HL-60 (cell line): ENCODE results near the gene CNTN1.

Experiments used
- DNase-seq, 2 experiments: peaks; one replicate each; pipeline ENCODE4 v3.0.0-alpha.2; 2010 to 2020; ENCODE audit warnings: low read depth in 1 of 2, low spot score in 1 of 2
- H3K27ac ChIP-seq: fragments of 250-450 bp; sonication (Bioruptor Pico); replicated peaks from 2 replicates; pipeline ENCODE4 v1.5.1; 2020; ENCODE audit warnings: mild to moderate bottlenecking, moderate library complexity
- H3K27me3 ChIP-seq: fragments of 250-450 bp; sonication (Bioruptor Pico); 2 replicates; pipeline ENCODE4 v1.5.1; 2021; ENCODE audit warnings: mild to moderate bottlenecking, moderate library complexity; ENCODE audit not compliant: insufficient read depth, poor library complexity, severe bottlenecking
- H3K4me3 ChIP-seq: replicated peaks from 2 replicates; pipeline ENCODE4 v1.5.1; 2011; ENCODE audit warnings: mild to moderate bottlenecking, control low read depth, low read length; ENCODE audit not compliant: insufficient read depth
- CTCF ChIP-seq: IDR thresholded peaks from one replicate; pipeline ENCODE4 v1.5.1; 2011; ENCODE audit warnings: low read length, control low read depth, inconsistent platforms; ENCODE audit not compliant: insufficient read depth
- GABPA ChIP-seq: IDR thresholded peaks from 2 replicates; pipeline ENCODE4 v1.6.1; 2012; ENCODE audit warnings: low read depth
- POLR2AphosphoS5 ChIP-seq: IDR thresholded peaks from 2 replicates; pipeline ENCODE4 v1.6.1; 2012; ENCODE audit warnings: low read depth
- SPI1 ChIP-seq: IDR thresholded peaks from 2 replicates; pipeline ENCODE4 v1.6.1; 2012; ENCODE audit warnings: low read depth, mild to moderate bottlenecking, borderline replicate concordance
- TF ChIP-seq, protein P1 (sequence below): IDR thresholded peaks from 2 replicates; pipeline ENCODE4 v1.6.1; 2012; ENCODE audit warnings: low read depth; ENCODE audit not compliant: insufficient replicate concordance

The CNTN1 gene

DNA sequence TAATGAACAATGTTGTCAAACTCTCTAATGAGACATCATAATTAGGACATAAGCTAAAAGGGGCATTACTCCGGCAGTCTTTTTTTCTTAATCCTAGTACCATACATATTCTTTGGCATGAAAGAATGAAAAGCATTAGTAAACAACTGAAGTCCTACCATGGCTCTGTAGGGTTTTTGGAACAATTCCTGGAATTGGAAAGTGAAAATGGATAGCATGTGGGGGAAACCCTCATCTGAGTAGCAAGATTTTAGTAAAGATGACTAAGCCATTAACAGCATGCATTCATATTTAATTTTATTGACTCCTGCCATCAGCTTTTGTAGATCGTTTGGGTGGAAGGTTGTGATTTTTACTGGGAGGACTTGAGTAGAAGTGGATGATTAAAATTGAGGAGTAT is 279.7 kb downstream of the CNTN1 start:
- Histone ChIP-seq H3K27ac (no peak overlapping the region), H3K4me3 (no peak overlapping the region), H3K27me3 (no peaks in the 10 kb centered on the region)
- no peak for DNase-seq
- TF ChIP-seq CTCF: no peak
- TF ChIP-seq GABPA: no peak
- TF ChIP-seq, protein P1, sequence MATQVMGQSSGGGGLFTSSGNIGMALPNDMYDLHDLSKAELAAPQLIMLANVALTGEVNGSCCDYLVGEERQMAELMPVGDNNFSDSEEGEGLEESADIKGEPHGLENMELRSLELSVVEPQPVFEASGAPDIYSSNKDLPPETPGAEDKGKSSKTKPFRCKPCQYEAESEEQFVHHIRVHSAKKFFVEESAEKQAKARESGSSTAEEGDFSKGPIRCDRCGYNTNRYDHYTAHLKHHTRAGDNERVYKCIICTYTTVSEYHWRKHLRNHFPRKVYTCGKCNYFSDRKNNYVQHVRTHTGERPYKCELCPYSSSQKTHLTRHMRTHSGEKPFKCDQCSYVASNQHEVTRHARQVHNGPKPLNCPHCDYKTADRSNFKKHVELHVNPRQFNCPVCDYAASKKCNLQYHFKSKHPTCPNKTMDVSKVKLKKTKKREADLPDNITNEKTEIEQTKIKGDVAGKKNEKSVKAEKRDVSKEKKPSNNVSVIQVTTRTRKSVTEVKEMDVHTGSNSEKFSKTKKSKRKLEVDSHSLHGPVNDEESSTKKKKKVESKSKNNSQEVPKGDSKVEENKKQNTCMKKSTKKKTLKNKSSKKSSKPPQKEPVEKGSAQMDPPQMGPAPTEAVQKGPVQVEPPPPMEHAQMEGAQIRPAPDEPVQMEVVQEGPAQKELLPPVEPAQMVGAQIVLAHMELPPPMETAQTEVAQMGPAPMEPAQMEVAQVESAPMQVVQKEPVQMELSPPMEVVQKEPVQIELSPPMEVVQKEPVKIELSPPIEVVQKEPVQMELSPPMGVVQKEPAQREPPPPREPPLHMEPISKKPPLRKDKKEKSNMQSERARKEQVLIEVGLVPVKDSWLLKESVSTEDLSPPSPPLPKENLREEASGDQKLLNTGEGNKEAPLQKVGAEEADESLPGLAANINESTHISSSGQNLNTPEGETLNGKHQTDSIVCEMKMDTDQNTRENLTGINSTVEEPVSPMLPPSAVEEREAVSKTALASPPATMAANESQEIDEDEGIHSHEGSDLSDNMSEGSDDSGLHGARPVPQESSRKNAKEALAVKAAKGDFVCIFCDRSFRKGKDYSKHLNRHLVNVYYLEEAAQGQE: no peak
- TF ChIP-seq POLR2AphosphoS5: no peak
- TF ChIP-seq SPI1: no peak

GRCh38 chr12:40976546-40976945 is 284.3 kb downstream of the CNTN1 start:
- H3K27ac ChIP-seq: no peak overlapping the region
- DNase-seq: no peak
- TF ChIP-seq CTCF (no peak), SPI1 (no peak), GABPA (no peak), POLR2AphosphoS5 (no peak)
- TF ChIP-seq, protein P1: no peak
- no peak overlapping the region for H3K4me3 ChIP-seq
- H3K27me3 ChIP-seq: no peaks in the 10 kb centered on the region

DNA sequence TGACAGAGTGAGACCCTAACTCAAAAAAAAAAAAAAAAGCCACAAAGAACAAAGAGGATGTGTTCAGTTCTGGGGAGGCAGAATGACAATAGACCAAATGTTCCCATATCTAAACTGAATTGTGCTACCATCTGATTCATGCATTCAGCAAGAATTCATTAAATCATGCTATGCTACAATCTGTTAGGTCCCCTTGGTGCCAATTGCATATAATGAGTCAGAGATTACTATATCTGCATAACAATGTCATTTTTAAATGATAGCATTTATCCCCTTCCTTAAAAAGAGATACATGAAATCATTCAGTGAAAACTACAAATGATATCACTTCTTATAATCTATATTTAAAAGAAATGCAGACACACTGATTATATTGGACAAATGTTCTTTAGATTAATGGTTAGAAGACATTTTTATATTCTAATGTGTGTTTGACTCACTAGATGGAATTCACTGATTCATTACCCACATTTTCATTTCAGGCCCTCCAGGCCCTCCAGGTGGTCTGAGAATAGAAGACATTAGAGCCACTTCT is 288.3 kb downstream of the CNTN1 start:
- no peak for DNase-seq
- TF ChIP-seq CTCF: no peak
- no peak for TF ChIP-seq POLR2AphosphoS5
- TF ChIP-seq GABPA: no peak
- no peak for TF ChIP-seq SPI1
- TF ChIP-seq, protein P1: no peak
- Histone ChIP-seq H3K27ac (no peak overlapping the region), H3K27me3 (no peaks in the 10 kb centered on the region), H3K4me3 (no peak overlapping the region)
